ENCODE data around the gene GALNT11.
"Not testable (repeated sequence)": the region's sequence is repeated elsewhere in the genome, so short reads cannot be mapped to it uniquely, and the experiment has no call there.

GALNT11 gene

DNA sequence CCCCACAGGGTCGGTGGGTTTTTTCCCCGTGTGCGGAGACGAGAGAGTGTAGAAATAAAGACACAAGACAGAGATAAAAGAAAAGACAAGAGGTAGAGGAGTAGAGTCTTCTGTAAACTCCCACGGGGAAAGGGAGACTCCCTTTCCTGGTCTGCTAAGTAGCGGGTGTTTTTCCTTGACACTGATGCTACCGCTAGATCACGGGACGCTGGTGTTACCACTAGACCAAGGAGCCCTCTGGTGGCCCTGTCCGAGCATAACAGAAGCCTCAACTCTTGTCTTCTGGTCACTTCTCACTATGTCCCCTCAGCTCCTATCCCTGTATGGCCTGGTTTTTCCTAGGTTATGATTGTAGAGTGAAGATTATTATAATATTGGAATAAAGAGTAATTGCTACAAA lies 4.6 kb downstream of the GALNT11 start:
- DNase-seq: peak; percentile 47

DNA sequence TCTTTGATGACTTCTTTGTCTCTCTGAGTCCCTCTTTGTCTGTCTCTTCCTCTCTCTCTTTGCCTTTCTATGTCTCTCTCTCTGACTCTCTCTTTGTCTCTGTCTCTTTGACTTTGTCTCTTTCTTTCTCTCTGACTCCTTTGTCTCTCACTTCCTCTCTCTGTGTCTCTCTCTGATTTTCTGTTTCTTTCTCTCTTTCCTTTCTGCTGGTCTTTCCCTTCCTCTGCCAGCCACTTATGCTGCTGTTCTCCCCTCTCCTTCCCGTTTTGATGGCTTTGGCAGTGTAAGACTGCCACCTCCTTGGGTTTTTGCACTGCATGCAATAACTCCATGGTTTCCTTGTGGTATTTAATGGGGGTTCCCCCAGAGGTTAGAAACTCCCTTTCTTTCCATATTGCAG lies 5.2 kb downstream of the GALNT11 start:
- not testable (repeated sequence) for DNase-seq

DNA sequence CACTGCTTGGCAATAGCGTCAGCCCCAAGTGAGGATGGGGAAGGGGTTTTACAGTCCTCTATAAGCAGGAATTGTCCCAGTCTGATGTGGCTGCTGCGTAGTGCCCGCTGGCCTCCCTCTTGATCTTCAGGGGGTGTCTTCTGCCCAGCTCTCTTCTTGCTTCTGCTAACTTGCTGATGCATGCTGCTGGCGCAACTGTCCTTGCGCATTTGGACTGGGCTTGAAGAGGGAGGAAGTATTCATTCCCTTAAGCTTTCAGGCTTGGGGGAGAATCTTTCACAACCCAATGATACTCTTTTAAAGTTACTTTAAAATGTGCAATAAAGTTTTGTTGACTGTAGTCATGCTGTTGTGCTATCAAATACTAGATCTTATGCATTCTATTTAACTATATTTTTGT lies 10.3 kb downstream of the GALNT11 start:
- DNase-seq: no peak

DNA sequence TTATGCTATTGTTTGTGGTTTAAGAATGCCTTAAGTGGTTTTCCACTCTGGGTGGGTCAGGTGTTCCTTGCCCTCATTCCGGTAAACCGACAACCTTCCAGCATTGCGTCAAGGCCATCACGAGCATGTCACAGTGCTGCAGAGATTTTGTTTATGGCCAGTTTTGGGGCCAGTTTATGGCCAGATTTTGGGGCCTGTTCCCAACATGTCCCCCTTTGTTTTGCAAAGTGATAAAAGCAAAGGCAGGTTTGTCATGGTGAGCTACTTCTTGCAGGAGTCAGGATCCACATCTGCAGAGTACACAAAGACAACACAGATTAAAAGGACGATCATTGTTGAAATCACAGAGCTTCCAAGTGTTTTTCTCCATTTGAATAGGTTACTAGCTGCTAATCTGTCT lies 12.9 kb downstream of the GALNT11 start:
- DNase-seq: not testable (repeated sequence)

DNA sequence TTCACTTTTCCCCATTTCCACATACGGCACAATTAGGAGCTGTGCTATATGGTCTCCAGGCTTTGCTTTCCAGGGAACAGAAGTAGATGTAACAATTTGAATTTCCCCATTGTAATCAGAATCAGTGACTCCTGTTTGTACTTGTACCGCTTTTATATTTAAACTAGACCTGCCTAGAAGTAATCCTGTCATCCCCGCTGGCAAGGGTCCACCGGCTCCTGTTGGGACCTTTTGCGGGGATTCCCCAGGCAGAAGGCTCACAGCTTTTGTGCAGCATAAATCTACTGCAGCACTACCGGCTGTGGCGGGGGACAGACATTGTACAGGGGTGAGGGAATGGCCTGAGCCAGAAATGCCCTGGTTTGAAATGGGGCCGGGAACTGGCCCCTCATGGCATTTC lies 17.6 kb downstream of the GALNT11 start:
- not testable (repeated sequence) for DNase-seq

DNA sequence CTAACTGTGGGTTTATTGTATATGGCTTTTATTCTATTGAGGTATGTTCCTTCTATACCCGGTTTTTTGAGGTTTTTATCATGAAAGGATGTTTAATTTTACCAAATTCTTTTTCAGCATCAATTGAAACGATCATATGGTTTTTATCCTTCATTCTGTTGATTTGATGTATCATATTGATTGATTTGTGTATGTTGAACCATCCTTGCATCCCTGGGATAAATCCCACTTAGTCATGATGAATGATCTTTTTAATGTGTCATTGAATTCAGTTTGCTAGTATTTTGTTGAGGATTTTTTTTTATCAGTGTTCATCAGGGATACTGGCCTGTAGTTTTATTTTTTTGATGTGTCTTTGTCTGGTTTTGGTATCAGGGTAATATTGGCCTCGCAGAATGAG lies 19.4 kb downstream of the GALNT11 start:
- not testable (repeated sequence) for DNase-seq

DNA sequence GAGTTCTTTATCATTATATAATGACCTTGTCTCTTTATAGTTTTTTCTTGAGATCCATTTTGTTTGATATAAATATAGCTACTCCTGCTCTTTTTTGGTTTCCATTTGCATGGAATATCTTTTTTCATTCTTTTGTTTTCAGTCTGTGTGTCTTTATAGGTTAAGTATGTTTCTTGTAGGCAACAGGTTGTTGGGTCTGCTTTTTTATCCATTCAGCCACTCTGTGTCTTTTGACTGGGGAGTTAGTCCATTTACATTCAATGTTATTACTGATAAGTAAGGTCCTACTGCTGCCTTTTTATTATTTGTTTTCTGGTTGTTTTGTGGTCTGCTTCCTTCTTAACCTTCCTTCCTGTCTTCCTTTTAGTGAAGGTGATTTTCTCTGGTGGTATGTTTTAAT lies 21.1 kb downstream of the GALNT11 start:
- no peak for DNase-seq

DNA sequence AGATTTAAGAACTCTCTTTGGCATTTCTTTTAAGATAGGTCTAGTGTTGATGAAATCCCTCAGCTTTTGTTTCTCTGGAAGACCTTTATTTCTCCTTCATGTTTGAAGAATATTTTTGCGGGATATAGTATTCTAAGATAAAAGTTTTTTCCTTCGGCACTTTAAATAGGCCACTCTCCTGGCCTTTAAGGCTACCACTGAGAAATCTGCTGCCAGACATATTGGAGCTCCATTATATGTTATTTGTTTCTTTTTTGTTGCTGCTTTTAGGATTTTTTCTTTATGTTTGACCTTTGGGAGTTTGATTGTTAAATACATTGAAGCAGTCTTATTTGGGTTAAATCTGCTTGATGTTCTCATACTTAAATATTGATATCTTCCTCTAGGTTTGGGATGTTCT lies 22.6 kb downstream of the GALNT11 start:
- no peak for DNase-seq

DNA sequence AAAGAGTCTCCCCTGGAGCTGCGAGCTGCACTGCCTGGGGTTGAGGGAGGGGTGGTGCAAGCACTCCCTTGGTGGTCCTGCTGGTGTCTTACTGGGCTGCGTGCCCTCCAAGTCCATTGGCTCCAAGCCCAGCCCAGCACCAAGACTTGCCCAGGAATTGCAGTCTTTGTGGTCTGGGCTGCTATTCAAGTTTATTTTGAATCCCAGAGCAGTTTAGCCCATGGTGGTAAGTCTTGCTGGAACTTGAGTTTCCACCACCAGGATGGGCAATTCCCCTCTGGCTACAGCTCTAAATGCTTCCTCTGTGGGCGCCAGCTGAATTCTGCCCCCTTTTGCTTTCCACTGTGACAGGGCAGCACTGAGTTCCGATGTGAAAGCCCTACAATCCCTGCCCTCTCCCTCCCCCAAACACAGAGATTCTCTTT lies 25.1 kb downstream of the GALNT11 start:
- DNase-seq: no peak

DNA sequence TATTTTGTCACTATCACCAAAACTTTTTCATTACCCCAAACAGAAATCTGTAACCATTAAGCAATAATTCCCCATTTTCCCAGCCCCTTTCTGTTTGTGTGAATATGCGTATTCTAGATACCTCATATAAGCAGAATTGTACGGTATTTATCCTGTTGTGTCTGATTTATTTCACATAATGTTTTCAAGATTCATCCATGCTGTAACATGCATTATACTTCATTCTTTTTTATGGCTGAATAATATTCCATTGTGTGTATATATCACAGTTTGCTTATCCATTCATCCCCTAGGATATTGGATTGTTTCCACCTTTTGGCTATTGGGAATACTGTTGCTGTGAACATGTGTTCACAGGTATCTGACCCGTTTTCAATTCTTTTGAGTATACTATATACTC lies 26.5 kb downstream of the GALNT11 start:
- no peak for DNase-seq

DNA sequence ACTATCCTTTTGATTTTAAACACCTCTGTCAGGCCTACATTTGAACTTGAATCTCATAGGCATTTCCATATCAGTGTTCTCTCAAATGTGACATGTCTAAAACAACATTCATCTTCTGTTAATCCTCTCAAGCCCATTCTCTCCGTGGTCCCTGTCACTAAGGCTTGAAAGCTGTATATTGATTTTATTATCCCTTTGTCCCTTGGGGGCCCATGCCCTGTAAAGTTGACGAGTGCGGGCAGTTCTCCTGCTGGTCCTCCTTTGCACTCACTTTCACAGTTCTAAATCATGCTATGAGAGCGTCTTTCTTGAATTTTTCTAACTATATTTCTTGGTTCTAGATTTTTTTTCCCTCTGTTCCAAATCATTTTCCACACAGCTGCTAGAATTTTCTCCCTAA lies 27.3 kb downstream of the GALNT11 start:
- no peak for DNase-seq

DNA sequence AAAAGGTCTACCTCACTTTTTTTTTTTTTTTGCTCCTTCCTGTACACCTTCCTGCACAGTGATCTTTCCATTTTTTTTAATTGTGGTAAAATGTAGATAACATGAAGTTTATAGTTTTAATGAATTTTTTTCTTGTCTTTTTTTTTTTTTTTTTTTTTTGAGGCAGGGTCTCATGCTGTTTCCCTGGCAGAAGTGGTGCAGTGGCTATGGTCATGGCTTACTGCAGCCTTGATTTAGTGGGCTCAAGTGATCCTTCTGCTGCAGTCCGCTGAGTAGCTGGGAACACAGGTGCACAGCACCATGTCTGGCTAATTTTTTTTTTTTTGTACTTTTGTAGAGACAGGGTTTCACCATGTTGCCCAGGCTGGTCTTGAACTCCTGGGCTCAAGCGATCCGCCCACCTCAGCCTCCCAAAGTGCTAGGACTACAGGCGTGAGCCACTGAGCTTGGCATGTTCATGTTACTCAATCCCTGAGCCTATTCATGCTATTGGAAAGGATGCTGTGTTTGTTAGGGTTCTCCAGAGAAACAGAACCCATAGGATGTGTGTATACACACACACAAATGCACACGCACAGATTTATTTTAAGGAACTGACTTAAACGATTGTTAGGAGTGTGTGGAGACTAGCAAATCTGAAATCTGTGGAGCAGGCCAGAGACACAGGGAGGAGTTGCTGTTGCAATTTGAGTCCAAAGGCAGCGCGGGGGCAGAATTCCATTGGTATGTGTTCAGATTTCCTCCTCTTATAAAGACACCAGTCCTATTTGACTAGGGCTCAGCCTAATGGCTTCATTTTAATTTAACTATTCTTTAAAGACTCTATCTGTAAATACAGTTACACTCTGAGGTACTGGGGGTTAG lies 29.1 kb downstream of the GALNT11 start:
- no peak for DNase-seq

DNA sequence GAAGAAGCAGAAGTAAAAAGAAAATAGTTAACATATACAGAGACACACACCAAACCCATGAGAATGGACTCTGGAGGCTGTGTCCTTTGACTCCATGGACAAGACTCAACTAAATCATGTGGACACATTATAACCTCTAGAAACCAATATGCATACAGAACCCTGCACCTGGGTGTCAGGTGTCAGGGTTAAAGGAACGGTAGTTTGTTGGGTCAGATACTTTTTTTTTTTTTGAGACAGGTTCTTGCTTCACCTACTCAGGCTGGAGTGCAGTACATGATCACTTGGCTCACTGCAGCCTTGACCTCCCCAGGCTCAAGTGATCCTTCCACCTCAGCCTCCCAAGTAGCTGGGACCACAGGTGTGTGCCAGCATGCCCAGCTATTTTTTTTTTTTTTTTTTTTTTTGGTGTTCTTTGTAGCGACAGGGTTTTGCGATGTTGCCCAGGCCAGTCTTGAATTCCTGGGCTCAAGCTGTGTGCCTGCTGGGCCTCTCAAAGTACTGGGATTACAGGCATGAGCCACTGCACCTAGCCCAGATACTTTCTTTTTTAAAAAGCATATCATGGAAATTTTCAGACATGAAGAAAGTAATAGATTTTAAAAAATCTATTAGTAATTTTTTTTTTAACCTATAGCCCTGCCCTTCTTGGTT lies 31.3 kb downstream of the GALNT11 start:
- no peak for DNase-seq

DNA sequence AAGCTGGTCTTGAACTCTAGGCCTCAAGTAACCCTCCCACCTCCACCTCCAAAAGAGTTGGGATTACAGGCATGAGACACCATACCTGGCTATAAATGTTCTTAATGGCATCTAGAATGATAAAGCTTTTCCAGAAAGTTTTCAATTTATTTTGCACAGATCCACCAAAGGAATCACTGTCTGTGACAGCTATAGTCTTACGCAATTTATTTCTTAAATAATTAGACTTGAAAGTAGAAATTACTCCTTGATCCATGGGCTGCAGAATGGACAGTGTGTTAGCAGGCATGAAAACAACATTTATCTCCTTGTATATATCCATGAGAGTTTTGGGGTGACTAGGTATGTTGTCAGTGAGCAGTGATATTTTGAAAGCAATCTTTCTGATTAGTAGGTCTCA lies 33.8 kb downstream of the GALNT11 start:
- no peak for DNase-seq

DNA sequence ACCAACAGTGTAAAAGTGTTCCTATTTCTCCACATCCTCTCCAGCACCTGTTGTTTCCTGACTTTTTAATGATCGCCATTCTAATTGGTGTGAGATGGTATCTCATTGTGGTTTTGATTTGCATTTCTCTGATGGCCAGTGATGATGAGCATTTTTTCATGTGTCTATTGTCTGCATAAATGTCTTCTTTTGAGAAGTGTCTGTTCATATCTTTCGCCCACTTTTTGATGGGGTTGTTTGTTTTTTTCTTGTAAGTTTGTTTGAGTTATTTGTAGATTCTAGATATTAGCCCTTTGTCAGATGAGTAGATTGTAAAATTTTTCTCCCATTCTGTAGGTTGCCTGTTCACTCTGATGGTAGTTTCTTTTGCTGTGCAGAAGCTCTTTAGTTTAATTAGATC lies 35.6 kb downstream of the GALNT11 start:
- DNase-seq: not testable (repeated sequence)

DNA sequence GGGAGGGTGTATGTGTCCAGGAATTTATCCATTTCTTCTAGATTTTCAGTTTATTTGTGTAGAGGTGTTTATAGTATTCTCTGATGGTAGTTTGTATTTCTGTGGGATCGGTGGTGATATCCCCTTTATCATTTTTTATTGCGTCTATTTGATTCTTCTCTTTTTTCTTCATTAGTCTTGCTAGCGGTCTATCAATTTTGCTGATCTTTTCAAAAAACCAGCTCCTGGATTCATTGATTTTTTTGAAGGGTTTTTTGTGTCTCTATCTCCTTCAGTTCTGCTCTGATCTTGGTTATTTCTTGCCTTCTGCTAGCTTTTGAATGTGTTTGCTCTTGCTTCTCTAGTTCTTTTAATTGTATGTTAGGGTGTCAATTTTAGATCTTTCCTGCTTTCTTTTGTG lies 37.7 kb downstream of the GALNT11 start:
- DNase-seq: not testable (repeated sequence)

DNA sequence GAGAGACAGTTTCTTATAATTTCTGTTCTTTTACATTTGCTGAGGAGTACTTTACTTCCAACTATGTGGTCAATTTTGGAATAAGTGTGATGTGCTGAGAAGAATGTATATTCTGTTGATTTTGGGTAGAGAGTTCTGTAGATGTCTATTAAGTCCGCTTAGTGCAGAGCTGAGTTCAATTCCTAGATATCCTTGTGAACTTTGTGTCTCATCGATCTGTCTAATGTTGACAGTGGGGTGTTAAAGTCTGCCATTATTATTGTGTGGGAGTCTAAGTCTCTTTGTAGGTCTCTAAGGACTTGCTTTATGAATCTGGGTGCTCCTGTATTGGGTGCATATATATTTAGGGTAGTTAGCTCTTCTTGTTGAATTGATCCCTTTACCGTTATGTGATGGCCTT lies 38.3 kb downstream of the GALNT11 start:
- DNase-seq: not testable (repeated sequence)

DNA sequence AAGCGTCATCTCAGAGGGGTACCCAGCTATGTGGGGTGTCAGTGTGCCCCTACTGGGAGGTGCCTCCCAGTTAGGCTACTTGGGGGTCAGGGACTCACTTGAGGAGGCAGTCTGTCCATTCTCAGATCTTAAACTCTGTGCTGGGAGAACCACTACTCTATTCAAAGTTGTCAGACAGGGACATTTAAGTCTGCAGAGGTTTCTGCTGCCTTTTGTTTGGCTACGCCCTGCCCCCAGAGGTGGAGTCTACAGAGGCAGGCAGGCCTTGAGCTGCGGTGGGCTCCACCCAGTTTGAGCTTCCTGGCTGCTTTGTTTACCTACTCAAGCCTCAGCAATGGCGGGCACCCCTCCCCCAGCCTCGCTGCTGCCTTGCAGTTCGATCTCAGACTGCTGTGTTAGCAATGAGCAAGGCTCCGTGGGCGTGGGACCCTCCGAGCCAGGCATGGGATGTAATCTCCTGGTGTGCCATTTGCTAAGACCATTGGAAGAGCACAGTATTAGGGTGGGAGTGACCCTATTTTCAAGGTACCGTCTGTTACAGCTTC lies 40.4 kb downstream of the GALNT11 start:
- DNase-seq: not testable (repeated sequence)

DNA sequence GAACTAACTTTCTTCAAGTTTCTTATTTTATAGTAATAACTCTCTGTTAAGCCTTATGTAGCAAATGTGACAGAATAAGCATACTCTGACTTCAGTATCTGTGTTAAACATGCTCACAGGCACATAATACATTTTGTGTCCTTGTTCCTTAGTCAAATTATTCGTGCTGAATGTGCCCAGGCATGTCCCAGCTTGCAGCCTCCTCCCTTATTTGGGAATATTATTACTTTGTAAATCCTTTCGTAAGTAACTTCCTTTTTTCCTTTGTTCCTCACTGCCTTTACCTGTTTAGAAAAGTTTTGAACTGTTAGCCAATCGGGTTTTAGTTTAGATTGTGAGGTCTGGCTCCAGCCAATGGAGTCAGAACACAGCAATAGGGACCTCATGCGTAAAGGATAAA lies 46.9 kb downstream of the GALNT11 start:
- DNase-seq: no peak

DNA sequence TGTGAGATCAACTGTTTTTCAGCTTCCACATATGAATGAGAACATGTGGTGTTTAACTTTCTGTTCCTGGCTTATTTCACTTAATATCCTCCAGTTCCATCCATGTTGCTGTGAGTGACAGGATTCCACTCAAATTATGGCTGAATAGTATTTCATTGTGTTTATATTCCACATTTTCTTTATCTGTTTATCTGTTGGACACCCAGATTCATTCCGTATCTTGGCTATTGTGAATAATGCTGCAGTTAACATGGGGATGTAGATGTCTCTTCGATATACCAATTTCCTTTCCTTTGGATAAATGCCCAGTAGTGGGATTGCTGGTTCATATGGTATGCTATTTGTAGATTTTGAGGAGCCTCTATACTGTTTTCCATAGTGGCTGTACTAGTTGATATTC lies 47.9 kb downstream of the GALNT11 start:
- no peak for DNase-seq

DNA sequence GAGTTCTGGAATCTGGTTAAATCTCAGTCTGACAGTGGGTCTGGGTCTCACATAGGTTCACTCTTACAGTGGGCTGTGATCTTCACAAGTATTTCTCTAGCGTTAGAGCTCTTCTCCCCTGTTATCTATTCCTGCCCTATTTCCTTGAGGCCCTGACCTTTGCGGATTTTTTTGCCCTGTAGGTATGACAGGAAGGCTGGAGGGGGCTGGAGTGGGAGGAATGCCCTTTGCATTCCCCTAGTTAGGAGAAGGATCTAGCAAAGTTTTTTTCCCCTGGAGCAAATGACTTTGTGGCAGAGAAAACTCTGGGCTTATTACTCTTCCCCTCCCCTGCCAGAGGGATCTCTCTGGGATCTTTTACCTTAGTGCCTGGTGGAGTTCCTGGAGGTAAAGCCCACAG lies 49.2 kb downstream of the GALNT11 start:
- no peak for DNase-seq

DNA sequence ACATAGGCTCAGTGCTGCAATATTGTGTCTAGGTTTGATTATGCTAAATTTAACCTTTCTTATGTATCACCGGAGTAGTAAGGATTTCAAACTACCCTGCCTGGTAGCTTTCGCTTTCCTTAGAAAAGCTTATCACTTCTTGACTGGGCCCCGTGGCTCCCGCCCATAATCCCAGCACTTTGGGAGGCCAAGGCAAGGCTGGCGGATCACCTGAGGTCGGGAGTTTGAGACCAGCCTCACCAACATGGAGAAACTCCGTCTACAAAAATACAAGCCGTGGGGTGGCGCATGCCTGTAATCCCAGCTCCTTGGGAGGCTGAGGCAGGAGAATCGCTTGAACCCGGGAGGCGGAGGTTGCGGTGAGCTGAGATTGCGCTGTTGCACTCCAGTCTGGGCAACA lies 49.9 kb downstream of the GALNT11 start:
- not testable (repeated sequence) for DNase-seq

DNA sequence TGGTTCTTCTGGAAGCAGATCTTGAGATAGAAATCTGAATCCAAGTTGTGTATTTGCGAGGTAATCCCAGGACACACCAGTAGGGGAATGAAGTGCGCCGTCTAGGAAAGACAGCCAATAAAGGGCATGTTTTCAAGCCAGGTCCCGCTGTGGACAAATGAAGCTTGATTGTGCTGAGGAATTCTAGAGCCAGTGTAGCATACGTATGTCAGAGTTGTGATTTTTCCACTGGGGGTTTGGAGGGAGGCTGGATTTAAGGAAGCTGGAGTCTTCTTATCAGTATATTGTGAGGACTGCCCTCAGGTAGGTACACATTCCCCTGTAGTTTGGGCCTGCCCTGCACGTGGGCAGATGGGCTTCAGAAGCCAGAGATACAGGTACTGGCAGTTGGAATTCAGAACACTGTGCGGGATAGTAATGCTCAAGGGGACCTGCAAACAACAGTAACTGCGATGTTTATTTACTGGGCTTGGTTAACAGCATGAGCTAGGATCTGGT lies 50.9 kb downstream of the GALNT11 start:
- DNase-seq: peak; percentile 40

All from activated CD4-positive, alpha-beta T cell treated with anti-CD3 and anti-CD28 coated beads for 48 hours (primary cell).